ENCODE measurements around the gene CDK5R2. TPM values are rescaled to one million over a fixed set of nuclear protein-coding genes. Genes with fewer than 3 reads are reported as not detected.

CDK5R2 gene
- total RNA-seq, 1 experiment from 2014 or later = 0.17 TPM

- Histone ChIP-seq H3K27ac (no peak overlapping the region), H3F3A (ENCODE audit: insufficient read depth, low read depth) (no peaks in the 10 kb centered on the region), H3K79me2 (ENCODE audit: low read depth) (no peaks in the 10 kb centered on the region), H3K4me3 (no peak overlapping the region), H2AFZ (no peak overlapping the region), H4K20me1 (ENCODE audit: insufficient read depth) (no peaks in the 10 kb centered on the region), H3K9me3 (ENCODE audit: insufficient read depth, low read depth) (no peaks in the 10 kb centered on the region), H3K9me2 (ENCODE audit: insufficient read depth) (no peaks in the 10 kb centered on the region), H3K4me1 (replicated peaks; ENCODE audit: insufficient read depth) (peaks cover 9% of the 10 kb centered on the region; the same call in 1 of the 2 replicates), H3K27me3 (ENCODE audit: insufficient read depth, low read depth) (peaks cover 68% of the 10 kb centered on the region), H3K4me2 (no peak overlapping the region), H3K36me3 (ENCODE audit: low read depth) (no peaks in the 10 kb centered on the region)
- DNase-seq = no peak
- intact Hi-C loops (cut with micrococcal nuclease; ENCODE audit: unreplicated experiment) = no loop called here
- ChIA-PET POLR2A (ENCODE audit: unreplicated experiment) (interaction anchor here (0.6 kb wide), 1 partner anchor 705 kb away, joined by 7 read pairs; no protein-coding TSS in a partner anchor), CTCF (no interaction called here)
- no TSS peak for BruUV-seq (replicated peaks)
- TF ChIP-seq CTCF (conservative IDR thresholded peaks at IDR 0.05) (no peak), EZH2 (IDR thresholded peaks at IDR 0.05; ENCODE audit: low read depth) (no peak)
Measured at GRCh38 chr2:218990612-218991011, 31.1 kb downstream of the CDK5R2 start.

DNA sequence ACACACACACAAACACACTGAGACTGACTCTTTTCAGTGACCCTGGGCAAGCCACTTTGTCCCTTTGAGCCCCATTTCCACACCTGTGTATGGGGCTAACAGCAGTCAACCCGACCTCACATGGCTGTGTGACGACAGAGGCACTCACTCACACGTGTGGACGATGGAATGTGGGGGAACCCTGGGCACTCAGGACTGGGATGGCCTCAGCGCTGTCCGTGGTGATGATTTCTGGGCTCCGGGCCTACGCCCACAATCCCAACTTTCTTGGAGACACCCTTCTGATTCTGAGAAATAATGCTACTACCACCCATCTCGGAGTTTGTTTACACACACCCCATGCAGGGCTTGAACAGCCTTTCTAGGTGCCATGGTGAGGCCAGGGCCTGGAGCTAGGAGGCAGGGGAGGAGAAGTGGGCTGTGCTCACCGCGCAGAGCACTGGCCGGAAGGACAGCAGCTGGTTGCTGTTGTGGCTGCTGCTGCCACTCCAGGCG is 32.3 kb downstream of the CDK5R2 start:
- H3F3A ChIP-seq (ENCODE audit: insufficient read depth, low read depth) = no peaks in the 10 kb centered on the region
- H3K79me2 ChIP-seq (ENCODE audit: low read depth) = no peaks in the 10 kb centered on the region
- intact Hi-C loops (cut with micrococcal nuclease; ENCODE audit: unreplicated experiment) = no loop called here
- H3K4me3 ChIP-seq = no peak overlapping the region
- no peaks in the 10 kb centered on the region for H3K36me3 ChIP-seq (ENCODE audit: low read depth)
- no peaks in the 10 kb centered on the region for H4K20me1 ChIP-seq (ENCODE audit: insufficient read depth)
- ChIA-PET POLR2A (ENCODE audit: unreplicated experiment) (no interaction called here), CTCF (no interaction called here)
- no peak overlapping the region for H3K4me2 ChIP-seq
- no TSS peak for BruUV-seq (replicated peaks)
- H3K27me3 ChIP-seq (ENCODE audit: insufficient read depth, low read depth) = peaks cover 59% of the 10 kb centered on the region
- H2AFZ ChIP-seq = no peak overlapping the region
- H3K4me1 ChIP-seq (replicated peaks; ENCODE audit: insufficient read depth) = peaks cover 9% of the 10 kb centered on the region; the same call in 1 of the 2 replicates
- H3K27ac ChIP-seq = no peak overlapping the region
- DNase-seq = no peak
- TF ChIP-seq EZH2 (IDR thresholded peaks at IDR 0.05; ENCODE audit: low read depth) = no peak
- TF ChIP-seq CTCF (conservative IDR thresholded peaks at IDR 0.05) = no peak
- H3K9me3 ChIP-seq (ENCODE audit: insufficient read depth, low read depth) = no peaks in the 10 kb centered on the region
- no peaks in the 10 kb centered on the region for H3K9me2 ChIP-seq (ENCODE audit: insufficient read depth)

DNA sequence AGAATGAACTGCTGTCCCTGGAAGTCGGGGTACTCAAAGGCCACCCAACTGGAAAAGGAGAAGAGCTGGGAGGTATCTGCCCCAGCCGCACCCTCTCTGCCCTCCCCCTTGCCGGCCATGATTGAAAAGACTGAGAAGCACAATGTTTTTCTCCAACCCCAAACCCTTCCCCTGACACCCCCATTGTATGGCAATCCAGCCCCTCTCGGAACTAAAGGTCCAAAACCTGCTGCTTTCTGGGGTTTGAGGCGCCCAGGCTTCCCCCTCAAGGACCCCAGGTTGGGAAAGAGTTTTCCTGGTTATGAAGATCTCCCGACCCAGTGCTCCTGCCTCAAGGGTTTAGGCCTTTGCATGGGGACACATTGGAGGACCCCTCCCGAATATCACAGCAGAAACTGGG is 32.7 kb downstream of the CDK5R2 start:
- Histone ChIP-seq H3K9me3 (ENCODE audit: insufficient read depth, low read depth) (no peaks in the 10 kb centered on the region), H3K4me1 (replicated peaks; ENCODE audit: insufficient read depth) (peaks cover 9% of the 10 kb centered on the region; the same call in 1 of the 2 replicates), H3K36me3 (ENCODE audit: low read depth) (no peaks in the 10 kb centered on the region), H3F3A (ENCODE audit: insufficient read depth, low read depth) (no peaks in the 10 kb centered on the region), H3K27me3 (ENCODE audit: insufficient read depth, low read depth) (peaks cover 56% of the 10 kb centered on the region), H3K9me2 (ENCODE audit: insufficient read depth) (no peaks in the 10 kb centered on the region), H3K27ac (no peak overlapping the region), H3K4me2 (no peak overlapping the region), H2AFZ (no peak overlapping the region), H4K20me1 (ENCODE audit: insufficient read depth) (no peaks in the 10 kb centered on the region), H3K4me3 (no peak overlapping the region), H3K79me2 (ENCODE audit: low read depth) (no peaks in the 10 kb centered on the region)
- TF ChIP-seq EZH2 (IDR thresholded peaks at IDR 0.05; ENCODE audit: low read depth) = no peak
- TF ChIP-seq CTCF (conservative IDR thresholded peaks at IDR 0.05) = no peak
- ChIA-PET CTCF (no interaction called here), POLR2A (ENCODE audit: unreplicated experiment) (no interaction called here)
- no peak for DNase-seq
- intact Hi-C loops (cut with micrococcal nuclease; ENCODE audit: unreplicated experiment) = no loop called here
- no TSS peak for BruUV-seq (replicated peaks)
